ENCODE measurements around the gene PRKCA.

DNA sequence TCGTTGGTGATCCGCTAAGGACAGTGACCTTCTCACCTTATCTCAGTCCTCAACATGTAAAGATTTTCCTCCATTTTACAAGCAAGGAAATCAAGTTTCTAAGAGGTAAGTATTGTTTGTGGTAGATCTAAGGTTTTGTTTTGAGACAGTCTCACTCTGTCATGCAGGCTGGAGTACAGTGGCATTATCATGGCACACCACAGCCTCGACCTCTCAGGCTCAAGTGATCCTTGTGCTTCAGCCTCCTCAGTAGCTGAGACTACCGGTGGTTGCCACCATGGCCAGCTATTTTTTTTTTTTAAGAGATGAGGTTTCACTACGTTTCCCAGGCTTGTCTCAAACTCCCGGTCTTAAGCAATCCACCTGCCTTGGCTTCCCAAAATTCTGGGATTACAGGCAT lies 34.9 kb downstream of the PRKCA start:
- no peak for TF ChIP-seq POLR2A (IDR thresholded peaks at IDR 0.05)
- TF ChIP-seq, protein P1, sequence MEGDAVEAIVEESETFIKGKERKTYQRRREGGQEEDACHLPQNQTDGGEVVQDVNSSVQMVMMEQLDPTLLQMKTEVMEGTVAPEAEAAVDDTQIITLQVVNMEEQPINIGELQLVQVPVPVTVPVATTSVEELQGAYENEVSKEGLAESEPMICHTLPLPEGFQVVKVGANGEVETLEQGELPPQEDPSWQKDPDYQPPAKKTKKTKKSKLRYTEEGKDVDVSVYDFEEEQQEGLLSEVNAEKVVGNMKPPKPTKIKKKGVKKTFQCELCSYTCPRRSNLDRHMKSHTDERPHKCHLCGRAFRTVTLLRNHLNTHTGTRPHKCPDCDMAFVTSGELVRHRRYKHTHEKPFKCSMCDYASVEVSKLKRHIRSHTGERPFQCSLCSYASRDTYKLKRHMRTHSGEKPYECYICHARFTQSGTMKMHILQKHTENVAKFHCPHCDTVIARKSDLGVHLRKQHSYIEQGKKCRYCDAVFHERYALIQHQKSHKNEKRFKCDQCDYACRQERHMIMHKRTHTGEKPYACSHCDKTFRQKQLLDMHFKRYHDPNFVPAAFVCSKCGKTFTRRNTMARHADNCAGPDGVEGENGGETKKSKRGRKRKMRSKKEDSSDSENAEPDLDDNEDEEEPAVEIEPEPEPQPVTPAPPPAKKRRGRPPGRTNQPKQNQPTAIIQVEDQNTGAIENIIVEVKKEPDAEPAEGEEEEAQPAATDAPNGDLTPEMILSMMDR (IDR thresholded peaks at IDR 0.05): no peak
